GM23338 (cell line): ENCODE data around the gene PCSK5. TPM values are rescaled to one million over a fixed set of nuclear protein-coding genes. Genes with fewer than 3 reads are reported as not detected.
A peak's percentile ranks its signal among the peaks of the same experiment; 100 is the strongest.

Source experiments
- ATAC-seq: fragments of 200-7000 bp; cut with Tn5 transposase; 3 replicates; pipeline ENCODE4 v1.9.1; 2020
- DNase-seq: peaks from one replicate; pipeline ENCODE4 v3.0.0-alpha.2; 2015; ENCODE audit warnings: low spot score
- H2AFZ ChIP-seq: fragments of 200-600 bp; sonication (generic); 2 replicates; pipeline ENCODE4 v1.8.0; 2016; ENCODE audit warnings: antibody characterized with exemption, mild to moderate bottlenecking, moderate library complexity
- H3F3A ChIP-seq: fragments of 200-600 bp; sonication (generic); replicated peaks from 2 replicates; pipeline ENCODE4 v1.8.0; 2017; ENCODE audit warnings: antibody characterized with exemption, mixed run types, low read depth
- H3K27ac ChIP-seq: fragments of 200-600 bp; sonication (generic); 2 replicates; pipeline ENCODE4 v1.6.1; 2016; ENCODE audit warnings: low read depth
- H3K27me3 ChIP-seq: fragments of 200-600 bp; sonication (generic); 2 replicates; pipeline ENCODE4 v1.8.0; 2016; ENCODE audit warnings: mild to moderate bottlenecking, mixed run types, moderate library complexity; ENCODE audit not compliant: insufficient read depth
- H3K36me3 ChIP-seq: fragments of 200-600 bp; sonication (generic); 2 replicates; pipeline ENCODE4 v1.8.0; 2016; ENCODE audit warnings: mild to moderate bottlenecking; ENCODE audit not compliant: insufficient read depth
- H3K4me1 ChIP-seq: fragments of 200-600 bp; sonication (generic); 2 replicates; pipeline ENCODE4 v1.8.0; 2016; ENCODE audit warnings: mild to moderate bottlenecking, moderate library complexity; ENCODE audit not compliant: insufficient read depth
- H3K4me2 ChIP-seq: fragments of 200-600 bp; sonication (generic); 2 replicates; pipeline ENCODE4 v1.7.1; 2017; ENCODE audit warnings: mixed run types
- H3K4me3 ChIP-seq: fragments of 200-600 bp; sonication (generic); 2 replicates; pipeline ENCODE4 v1.6.1; 2016; ENCODE audit warnings: mixed run types
- H3K79me2 ChIP-seq: fragments of 200-600 bp; sonication (generic); replicated peaks from 2 replicates; pipeline ENCODE4 v1.8.0; 2017; ENCODE audit warnings: mild to moderate bottlenecking; ENCODE audit not compliant: insufficient read depth
- H3K9me2 ChIP-seq: fragments of 200-600 bp; sonication (generic); 2 replicates; pipeline ENCODE4 v1.8.0; 2017; ENCODE audit not compliant: insufficient read depth
- H4K20me1 ChIP-seq: fragments of 200-600 bp; sonication (generic); replicated peaks from 2 replicates; pipeline ENCODE4 v1.8.0; 2017; ENCODE audit warnings: mild to moderate bottlenecking; ENCODE audit not compliant: insufficient read depth
- H3K27ac Mint-ChIP-seq: 2 replicates; pipeline ENCODE4 v1.8.0; 2020; ENCODE audit warnings: inconsistent platforms, mild to moderate bottlenecking, moderate library complexity, mixed read lengths
- H3K27me3 Mint-ChIP-seq: 3 replicates; pipeline ENCODE4 v1.8.0; 2022; ENCODE audit warnings: low read depth, mild to moderate bottlenecking, moderate library complexity, mixed read lengths, inconsistent platforms; ENCODE audit not compliant: insufficient read depth, poor library complexity
- H3K36me3 Mint-ChIP-seq: 3 replicates; pipeline ENCODE4 v1.8.0; 2021; ENCODE audit warnings: low read depth, mild to moderate bottlenecking, inconsistent platforms, moderate library complexity, mixed read lengths
- H3K4me1 Mint-ChIP-seq: 3 replicates; pipeline ENCODE4 v1.8.0; 2020; ENCODE audit warnings: mild to moderate bottlenecking, inconsistent platforms, mixed read lengths
- H3K4me3 Mint-ChIP-seq: 3 replicates; pipeline ENCODE4 v1.8.0; 2021; ENCODE audit warnings: moderate library complexity, mild to moderate bottlenecking, inconsistent platforms, mixed read lengths
- H3K9me3 Mint-ChIP-seq: 3 replicates; pipeline ENCODE4 v1.8.0; 2020; ENCODE audit warnings: moderate library complexity, mild to moderate bottlenecking, inconsistent platforms, mixed read lengths
- CREB1 ChIP-seq: fragments of 250-450 bp; sonication (Bioruptor Pico); IDR thresholded peaks from 2 replicates; pipeline ENCODE4 v1.5.0; 2020; ENCODE audit warnings: low read depth, mild to moderate bottlenecking, moderate library complexity
- ETS1 ChIP-seq: IDR thresholded peaks from 2 replicates; pipeline ENCODE4 v1.6.1; 2016; ENCODE audit warnings: antibody characterized with exemption
- EZH2 ChIP-seq: fragments of 200-600 bp; sonication (generic); IDR thresholded peaks from one replicate; pipeline ENCODE4 v1.8.0; 2017; ENCODE audit warnings: antibody characterized with exemption, mild to moderate bottlenecking, low read depth; ENCODE audit not compliant: unreplicated experiment
- EZH2phosphoT487 ChIP-seq: fragments of 200-600 bp; sonication (generic); IDR thresholded peaks from one replicate; pipeline ENCODE4 v1.8.1; 2018; ENCODE audit warnings: antibody characterized with exemption; ENCODE audit not compliant: unreplicated experiment
- JUNB ChIP-seq: IDR thresholded peaks from one replicate; pipeline ENCODE4 v1.6.1; 2016; ENCODE audit warnings: antibody characterized with exemption; ENCODE audit not compliant: unreplicated experiment
- NANOG ChIP-seq: IDR thresholded peaks from 2 replicates; pipeline ENCODE4 v1.6.1; 2016; ENCODE audit warnings: antibody characterized with exemption, borderline replicate concordance
- POLR2AphosphoS5 ChIP-seq: IDR thresholded peaks from 2 replicates; pipeline ENCODE4 v1.6.1; 2016; ENCODE audit warnings: antibody characterized with exemption, low read depth
- STAT1 ChIP-seq: IDR thresholded peaks from one replicate; pipeline ENCODE4 v1.6.1; 2016; ENCODE audit warnings: antibody characterized with exemption; ENCODE audit not compliant: unreplicated experiment
- ZNF114 ChIP-seq: fragments of 250-450 bp; sonication (Bioruptor Pico); IDR thresholded peaks from 2 replicates; pipeline ENCODE4 v1.5.0; 2020; ENCODE audit warnings: mild to moderate bottlenecking, moderate library complexity
- ZNF331 ChIP-seq: fragments of 250-450 bp; sonication (Bioruptor Pico); IDR thresholded peaks from 2 replicates; pipeline ENCODE4 v1.5.0; 2020; ENCODE audit warnings: low read depth, mild to moderate bottlenecking, moderate library complexity
- polyA plus RNA-seq: library from polyadenylated mRNA; unstranded; fragments of >200 nt; fragmentation: Nextera tagmentation; extraction: Ambion mirVana; gene quantifications from 2 replicates; pipeline ENCODE4 v1.2.1, GENCODE V29; 2016
- total RNA-seq: library from RNA; depleted of rRNA; stranded (reverse); fragments of >200 nt; shearing (Covaris generic); gene quantifications from 2 replicates; pipeline ENCODE4 v1.2.3, GENCODE V29; 2014
- TF ChIP-seq, protein P1 (sequence below): IDR thresholded peaks from one replicate; pipeline ENCODE4 v1.6.1; 2018; ENCODE audit warnings: antibody characterized with exemption; ENCODE audit not compliant: unreplicated experiment

Gene PCSK5
- total and polyA plus RNA-seq, 2 experiments from 2014 or later = 12.3 to 34.8 TPM

- no peaks in the 10 kb centered on the region for H3K9me3 Mint-ChIP-seq
- H3F3A ChIP-seq = no peaks in the 10 kb centered on the region
- H3K27me3 Mint-ChIP-seq = no peaks in the 10 kb centered on the region
- no peaks in the 10 kb centered on the region for H3K36me3 Mint-ChIP-seq
- H3K4me1 ChIP-seq = peaks cover 28% of the 10 kb centered on the region
- no peak overlapping the region for H3K4me3 ChIP-seq
- H3K79me2 ChIP-seq = peaks cover 51% of the 10 kb centered on the region
- H3K9me2 ChIP-seq = no peaks in the 10 kb centered on the region
- no peak overlapping the region for H2AFZ ChIP-seq
- no peak overlapping the region for H3K4me3 Mint-ChIP-seq
- H3K4me1 Mint-ChIP-seq = peaks cover 51% of the 10 kb centered on the region
- no peak overlapping the region for H3K4me2 ChIP-seq
- no peaks in the 10 kb centered on the region for H3K36me3 ChIP-seq
- ATAC-seq (no peak), DNase-seq (no peak)
- TF ChIP-seq NANOG (no peak), EZH2 (no peak), ZNF331 (CRISPR knock-in tag) (no peak)
- 0 out of 2 replicates have a peak overlapping the region, but pooled peaks have one; percentile 8 for H3K27ac Mint-ChIP-seq
- no peaks in the 10 kb centered on the region for H3K27me3 ChIP-seq
- H4K20me1 ChIP-seq = peaks cover 10% of the 10 kb centered on the region; the same call in 1 of the 2 replicates
- no peak overlapping the region for H3K27ac ChIP-seq
These were observed 128.3 kb downstream of the PCSK5 start for GRCh38 chr9:76018761-76019160.

GRCh38 chr9:76020652-76021051, 130.2 kb downstream of the PCSK5 start:
- Histone ChIP-seq H3K27me3 (no peaks in the 10 kb centered on the region), H3K9me2 (no peaks in the 10 kb centered on the region), H3K4me1 (peaks cover 28% of the 10 kb centered on the region), H3K4me3 (no peak overlapping the region), H3K4me2 (no peak overlapping the region; the same call in 1 of the 2 replicates), H4K20me1 (peaks cover 10% of the 10 kb centered on the region; the same call in 1 of the 2 replicates), H2AFZ (no peak overlapping the region), H3F3A (no peaks in the 10 kb centered on the region), H3K27ac (0 out of 2 replicates have a peak overlapping the region, but pooled peaks have one; percentile 10), H3K79me2 (peaks cover 49% of the 10 kb centered on the region), H3K36me3 (no peaks in the 10 kb centered on the region; the same call in 1 of the 2 replicates)
- no peak for ATAC-seq
- H3K4me3 Mint-ChIP-seq = no peak overlapping the region
- peaks cover 53% of the 10 kb centered on the region for H3K4me1 Mint-ChIP-seq
- no peaks in the 10 kb centered on the region for H3K36me3 Mint-ChIP-seq
- no peak for DNase-seq
- no peaks in the 10 kb centered on the region for H3K9me3 Mint-ChIP-seq
- H3K27me3 Mint-ChIP-seq = no peaks in the 10 kb centered on the region
- peak overlapping the region; percentile 61; the same call in 1 of the 2 replicates for H3K27ac Mint-ChIP-seq
- TF ChIP-seq JUNB (no peak), NANOG (no peak), ZNF331 (CRISPR knock-in tag) (no peak)

GRCh38 chr9:76022317-76022716, 131.8 kb downstream of the PCSK5 start:
- Histone ChIP-seq H3K27ac (peak overlapping the region; percentile 68), H3K79me2 (peaks cover 36% of the 10 kb centered on the region), H3K27me3 (no peaks in the 10 kb centered on the region), H3K36me3 (peaks cover 5% of the 10 kb centered on the region; the same call in 1 of the 2 replicates), H3K9me2 (no peaks in the 10 kb centered on the region), H3K4me3 (no peak overlapping the region), H2AFZ (no peak overlapping the region), H4K20me1 (peaks cover 10% of the 10 kb centered on the region; the same call in 1 of the 2 replicates), H3K4me1 (peaks cover 28% of the 10 kb centered on the region), H3K4me2 (peak overlapping the region; percentile 47; the same call in 1 of the 2 replicates), H3F3A (no peaks in the 10 kb centered on the region)
- Mint-ChIP-seq H3K4me1 (peaks cover 55% of the 10 kb centered on the region), H3K27me3 (no peaks in the 10 kb centered on the region), H3K36me3 (peaks cover under 1% of the 10 kb centered on the region; the same call in 1 of the 3 replicates), H3K9me3 (no peaks in the 10 kb centered on the region), H3K4me3 (no peak overlapping the region), H3K27ac (no peak overlapping the region)
- ATAC-seq (peak; percentile 64), DNase-seq (peak; percentile 26)
- TF ChIP-seq ZNF331 (CRISPR knock-in tag) = no peak
- no peak for TF ChIP-seq EZH2phosphoT487
- no peak for TF ChIP-seq POLR2AphosphoS5
- no peak for TF ChIP-seq STAT1
- TF ChIP-seq CREB1 (CRISPR knock-in tag) = no peak
- TF ChIP-seq JUNB = no peak
- TF ChIP-seq NANOG = no peak
- no peak for TF ChIP-seq ZNF114
- TF ChIP-seq ETS1 = no peak
- TF ChIP-seq, protein P1, sequence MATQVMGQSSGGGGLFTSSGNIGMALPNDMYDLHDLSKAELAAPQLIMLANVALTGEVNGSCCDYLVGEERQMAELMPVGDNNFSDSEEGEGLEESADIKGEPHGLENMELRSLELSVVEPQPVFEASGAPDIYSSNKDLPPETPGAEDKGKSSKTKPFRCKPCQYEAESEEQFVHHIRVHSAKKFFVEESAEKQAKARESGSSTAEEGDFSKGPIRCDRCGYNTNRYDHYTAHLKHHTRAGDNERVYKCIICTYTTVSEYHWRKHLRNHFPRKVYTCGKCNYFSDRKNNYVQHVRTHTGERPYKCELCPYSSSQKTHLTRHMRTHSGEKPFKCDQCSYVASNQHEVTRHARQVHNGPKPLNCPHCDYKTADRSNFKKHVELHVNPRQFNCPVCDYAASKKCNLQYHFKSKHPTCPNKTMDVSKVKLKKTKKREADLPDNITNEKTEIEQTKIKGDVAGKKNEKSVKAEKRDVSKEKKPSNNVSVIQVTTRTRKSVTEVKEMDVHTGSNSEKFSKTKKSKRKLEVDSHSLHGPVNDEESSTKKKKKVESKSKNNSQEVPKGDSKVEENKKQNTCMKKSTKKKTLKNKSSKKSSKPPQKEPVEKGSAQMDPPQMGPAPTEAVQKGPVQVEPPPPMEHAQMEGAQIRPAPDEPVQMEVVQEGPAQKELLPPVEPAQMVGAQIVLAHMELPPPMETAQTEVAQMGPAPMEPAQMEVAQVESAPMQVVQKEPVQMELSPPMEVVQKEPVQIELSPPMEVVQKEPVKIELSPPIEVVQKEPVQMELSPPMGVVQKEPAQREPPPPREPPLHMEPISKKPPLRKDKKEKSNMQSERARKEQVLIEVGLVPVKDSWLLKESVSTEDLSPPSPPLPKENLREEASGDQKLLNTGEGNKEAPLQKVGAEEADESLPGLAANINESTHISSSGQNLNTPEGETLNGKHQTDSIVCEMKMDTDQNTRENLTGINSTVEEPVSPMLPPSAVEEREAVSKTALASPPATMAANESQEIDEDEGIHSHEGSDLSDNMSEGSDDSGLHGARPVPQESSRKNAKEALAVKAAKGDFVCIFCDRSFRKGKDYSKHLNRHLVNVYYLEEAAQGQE = no peak
